Activated gamma-delta T cell treated with Interleukin-2 at 50 U/mL for 16 hours (primary cell): ENCODE results near the gene MDFI.

Experiments used
- DNase-seq: peaks from one replicate; pipeline ENCODE4 v3.0.0-alpha.2; 2020

The MDFI gene

GRCh38 chr6:41651962-41652657, 13.8 kb downstream of the MDFI start:
- DNase-seq, result no peak

- DNase-seq, result no peak
Observed at GRCh38 chr6:41652866-41653652, 14.8 kb downstream of the MDFI start.

GRCh38 chr6:41653691-41654090, 15.4 kb downstream of the MDFI start:
- DNase-seq, result no peak

- no peak for DNase-seq
Observed at GRCh38 chr6:41654151-41654697, 16.0 kb downstream of the MDFI start.

GRCh38 chr6:41654698-41655151, 16.5 kb downstream of the MDFI start:
- no peak for DNase-seq

- DNase-seq, result no peak
Observed at GRCh38 chr6:41655176-41655575, 16.9 kb downstream of the MDFI start.

- DNase-seq, result no peak
Observed at GRCh38 chr6:41655646-41656001, 17.4 kb downstream of the MDFI start.

- DNase-seq, result no peak
Observed at GRCh38 chr6:41656002-41656691, 17.9 kb downstream of the MDFI start.

- no peak for DNase-seq
Observed at GRCh38 chr6:41657131-41658094, 19.1 kb downstream of the MDFI start.

GRCh38 chr6:41658636-41659035, 20.4 kb downstream of the MDFI start:
- DNase-seq, result no peak

- DNase-seq, result no peak
Observed at GRCh38 chr6:41659935-41660334, 21.7 kb downstream of the MDFI start.

- no peak for DNase-seq
Observed at GRCh38 chr6:41663568-41663967, 25.3 kb downstream of the MDFI start.

GRCh38 chr6:41664271-41664670, 26.0 kb downstream of the MDFI start:
- no peak for DNase-seq

- DNase-seq, result no peak
Observed at GRCh38 chr6:41667195-41667594, 28.9 kb downstream of the MDFI start.

GRCh38 chr6:41668968-41669367, 30.7 kb downstream of the MDFI start:
- no peak for DNase-seq

GRCh38 chr6:41670703-41671360, 32.6 kb downstream of the MDFI start:
- DNase-seq, result no peak

GRCh38 chr6:41671376-41671775, 33.1 kb downstream of the MDFI start:
- no peak for DNase-seq

- no peak for DNase-seq
Observed at GRCh38 chr6:41672016-41672415, 33.7 kb downstream of the MDFI start.

- DNase-seq, result no peak
Observed at GRCh38 chr6:41672816-41673703, 34.8 kb downstream of the MDFI start.

- no peak for DNase-seq
Observed at GRCh38 chr6:41673704-41674000, 35.4 kb downstream of the MDFI start.
